Regular cardiac myocyte (primary cell): ENCODE measurements around the gene RAB8B. TPM values are rescaled to one million over a fixed set of nuclear protein-coding genes. Genes with fewer than 3 reads are reported as not detected.

Experiments
- total RNA-seq: library from RNA; depleted of rRNA; stranded (reverse); fragments of >200 nt; gene quantifications from 2 replicates; pipeline ENCODE4 v1.2.3, GENCODE V29; 2014

RAB8B gene
- total RNA-seq: 76.5 and 184 TPM in 2 replicates

GRCh38 chr15:63188926-63189871 is at the start of gene RAB8B:
Gene RAB8B, plus strand, starts transcription at chr15:63189606. Its CDS starts 19 bp downstream, at chr15:63189625.

GRCh38 chr15:63157118-63157843 is 32.1 kb upstream of the RAB8B start, which contains the start of gene RPS27L:
Gene RPS27L, minus strand, starts transcription at chr15:63157477. Its CDS starts 72 bp downstream, at chr15:63157405.

DNA sequence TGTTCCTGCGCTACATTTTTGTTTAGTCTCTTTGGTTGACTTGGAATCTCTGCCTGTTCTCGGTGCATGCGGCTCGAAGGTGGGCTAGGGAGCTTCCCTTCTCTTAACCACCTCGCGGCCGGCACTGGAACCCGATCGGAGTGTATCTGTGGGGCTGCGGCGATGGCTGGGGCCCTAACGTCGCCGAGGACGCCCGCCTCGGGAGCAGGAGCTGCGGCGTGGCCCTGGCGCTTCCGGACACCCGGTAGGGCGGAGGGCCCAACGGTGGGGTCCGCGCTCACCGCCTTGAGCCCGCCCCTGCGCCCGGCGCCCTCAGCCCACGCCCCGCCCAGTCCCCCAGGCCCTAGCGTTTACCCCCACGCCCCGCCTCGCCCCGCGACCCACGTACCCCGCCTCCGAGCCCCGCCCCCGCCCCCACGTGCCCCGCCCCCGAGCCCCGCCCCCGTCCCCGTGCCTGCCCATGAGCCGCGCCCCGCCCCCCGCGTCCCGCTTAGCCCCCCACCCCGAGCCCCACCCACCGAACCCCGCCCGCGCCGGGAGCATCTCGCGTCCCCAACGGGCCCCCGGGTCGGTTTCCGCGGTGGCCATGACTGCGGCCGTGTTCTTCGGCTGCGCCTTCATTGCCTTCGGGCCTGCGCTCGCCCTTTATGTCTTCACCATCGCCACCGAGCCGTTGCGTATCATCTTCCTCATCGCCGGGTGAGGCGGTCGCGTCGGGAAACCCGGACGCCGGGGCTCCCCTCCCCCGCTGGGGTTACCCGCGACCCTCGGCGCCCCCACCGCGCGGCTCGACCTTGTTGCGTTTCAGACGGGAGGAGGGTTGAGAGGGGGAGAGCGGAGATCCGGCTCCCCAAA is 87.9 kb downstream of the RAB8B start, which contains the start of gene APH1B:
Gene APH1B, plus strand, starts transcription at position 568 of the 855 bp plus-strand sequence. Its CDS starts 19 bp downstream, at position 587.

Other genes with a start within 250 kb of the RAB8B start
- gene TPM1, start 146.9 kb upstream of the RAB8B start, total RNA-seq: 844 and 998 TPM in 2 replicates
- 37.0 and 62.3 TPM in 2 replicates for gene LACTB, start 67.7 kb upstream of the RAB8B start, total RNA-seq
- gene RPS27L, start 32.1 kb upstream of the RAB8B start, total RNA-seq: 372 and 463 TPM in 2 replicates
- gene APH1B, start 88.0 kb downstream of the RAB8B start, total RNA-seq: 11.7 and 22.6 TPM in 2 replicates
- gene CA12, start 192.2 kb downstream of the RAB8B start, total RNA-seq: 60.4 and 195 TPM in 2 replicates